PC-3 (cell line): ENCODE data around the gene TCEAL8.

ENCODE experiments used
- CTCF ChIP-seq: fragments of 300-600 bp; sonication (generic); conservative IDR thresholded peaks from 2 replicates; pipeline ENCODE4 v1.5.1; 2017; ENCODE audit warnings: antibody characterized with exemption, low read depth, mild to moderate bottlenecking, low read length
- EZH2 ChIP-seq: fragments of 300-600 bp; sonication (generic); IDR thresholded peaks from one replicate; pipeline ENCODE4 v1.6.1; 2017; ENCODE audit warnings: antibody characterized with exemption, mild to moderate bottlenecking, low read length; ENCODE audit not compliant: unreplicated experiment

GRCh38 chrX:103234869-103235268 is 20.1 kb downstream of the TCEAL8 start:
- no peak for TF ChIP-seq CTCF
- no peak for TF ChIP-seq EZH2
